Measurements from ENCODE around the gene TNFSF10. TPM values are rescaled to one million over a fixed set of nuclear protein-coding genes. Genes with fewer than 3 reads are reported as not detected.

Gene TNFSF10
- total and polyA plus RNA-seq, 9 of the 15 experiments (the other 6 are each of a cell fraction or from before 2014, with no cell fraction given): 0.07 to 1.3 (median 0.27) TPM; not detected in 1

DNA sequence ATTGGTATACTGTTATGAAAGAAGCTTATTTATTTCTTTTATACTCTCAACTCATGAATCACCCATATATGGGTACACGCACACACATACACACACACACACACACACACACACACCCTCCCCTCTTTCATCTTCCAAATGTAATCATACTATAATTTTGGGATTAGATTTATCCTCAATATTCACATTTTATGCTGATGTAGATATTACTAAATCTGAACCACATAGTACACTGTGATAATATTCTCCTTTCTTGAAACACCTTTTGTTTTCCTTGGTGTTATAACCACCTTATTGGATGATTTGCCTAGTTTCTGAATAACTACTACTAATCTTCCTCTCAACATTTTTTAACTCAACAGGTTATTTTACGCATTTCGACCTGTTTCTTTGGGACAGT, 66.8 kb downstream of the TNFSF10 start:
- intact Hi-C loops (cut with micrococcal nuclease) (no loop called here), in situ Hi-C loops (cut with MboI) (no loop called here)
- ATAC-seq (no peak), DNase-seq (ENCODE audit: extremely low read depth in 1 of 4, low spot score in 3 of 4) (no peak), FAIRE-seq (no peak)
- Histone ChIP-seq H3K9me1 (ENCODE audit: control insufficient read depth, insufficient read depth, low read length) (no peaks in the 10 kb centered on the region), H3K27me3 (ENCODE audit: control insufficient read depth in 2 of 2, insufficient read depth in 2 of 2, low read length in 2 of 2) (peaks cover 0 to 6% of the 10 kb centered on the region in 2 experiments; a peak in 2 of 5 replicates), H3K4me1 (replicated peaks in 1 of 2; ENCODE audit: control insufficient read depth in 2 of 2, insufficient read depth in 2 of 2, low read length in 2 of 2) (no peaks in the 10 kb centered on the region), H3K4me2 (ENCODE audit: insufficient read depth, low read length) (no peak overlapping the region), H2AFZ (ENCODE audit: low read depth, low read length) (no peak overlapping the region), H3K27ac (ENCODE audit: extremely low read depth, low read depth, low read length) (no peak overlapping the region), H3K36me3 (ENCODE audit: control insufficient read depth, insufficient read depth, low read length) (no peaks in the 10 kb centered on the region), H3K4me3 (no peak overlapping the region), H3K9me3 (replicated peaks; ENCODE audit: control insufficient read depth, insufficient read depth, low read depth, low read length) (no peaks in the 10 kb centered on the region), H3K79me2 (ENCODE audit: control insufficient read depth, insufficient read depth, low read length) (no peaks in the 10 kb centered on the region), H3K9ac (ENCODE audit: insufficient read depth in 1 of 2, low read depth in 2 of 2, low read length in 2 of 2) (no peak overlapping the region), H4K20me1 (replicated peaks; ENCODE audit: control insufficient read depth, insufficient read depth, low read length) (no peaks in the 10 kb centered on the region)
- POLR2A ChIA-PET: no interaction called here
- no TSS peak for BruUV-seq (replicated peaks)
- 0% methylated on average over 2 of the region's 3 CpGs for WGBS (ENCODE audit: insufficient coverage, low coverage, missing lambda C conversion rate)
- no peak for TF ChIP-seq SMAD4 (CRISPR knock-in tag; conservative IDR thresholded peaks at IDR 0.05)
- TF ChIP-seq ELK3 (CRISPR knock-in tag; IDR thresholded peaks at IDR 0.05): no peak
- TF ChIP-seq ZNF217 (CRISPR knock-in tag; IDR thresholded peaks at IDR 0.05): no peak
- TF ChIP-seq SAFB (IDR thresholded peaks at IDR 0.05; ENCODE audit: borderline replicate concordance, low read depth, low read length): no peak
- TF ChIP-seq ZNF224 (CRISPR knock-in tag; IDR thresholded peaks at IDR 0.05): no peak
- no peak for TF ChIP-seq BACH1 (tag; IDR thresholded peaks at IDR 0.05)
- TF ChIP-seq ETS1 (conservative IDR thresholded peaks at IDR 0.05; ENCODE audit: control insufficient read depth, low read depth, low read length): no peak
- TF ChIP-seq C11orf30 (IDR thresholded peaks at IDR 0.05; ENCODE audit: low read depth): peak; percentile 57; the same call in 1 of the 2 replicates
- TF ChIP-seq, protein P1, sequence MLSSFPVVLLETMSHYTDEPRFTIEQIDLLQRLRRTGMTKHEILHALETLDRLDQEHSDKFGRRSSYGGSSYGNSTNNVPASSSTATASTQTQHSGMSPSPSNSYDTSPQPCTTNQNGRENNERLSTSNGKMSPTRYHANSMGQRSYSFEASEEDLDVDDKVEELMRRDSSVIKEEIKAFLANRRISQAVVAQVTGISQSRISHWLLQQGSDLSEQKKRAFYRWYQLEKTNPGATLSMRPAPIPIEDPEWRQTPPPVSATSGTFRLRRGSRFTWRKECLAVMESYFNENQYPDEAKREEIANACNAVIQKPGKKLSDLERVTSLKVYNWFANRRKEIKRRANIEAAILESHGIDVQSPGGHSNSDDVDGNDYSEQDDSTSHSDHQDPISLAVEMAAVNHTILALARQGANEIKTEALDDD (IDR thresholded peaks at IDR 0.05): no peak
- TF ChIP-seq CHAMP1 (IDR thresholded peaks at IDR 0.05): no peak
- no peak for TF ChIP-seq NFRKB (IDR thresholded peaks at IDR 0.05; ENCODE audit: low read depth)
- no peak for TF ChIP-seq SFPQ (IDR thresholded peaks at IDR 0.05; ENCODE audit: low read depth, low read length)
- no peak for TF ChIP-seq ZNF124 (CRISPR knock-in tag; IDR thresholded peaks at IDR 0.05)
- no peak for TF ChIP-seq ZNF408 (CRISPR knock-in tag; IDR thresholded peaks at IDR 0.05; ENCODE audit: low read depth)
- TF ChIP-seq ZNF316 (IDR thresholded peaks at IDR 0.05): peak; percentile 70
- CTCF ChIA-PET (ENCODE audit: low intra/inter-chr PET ratio): no interaction called here

Measured in K562 (cell line).